ENCODE data around the gene SLC12A9.

DNA sequence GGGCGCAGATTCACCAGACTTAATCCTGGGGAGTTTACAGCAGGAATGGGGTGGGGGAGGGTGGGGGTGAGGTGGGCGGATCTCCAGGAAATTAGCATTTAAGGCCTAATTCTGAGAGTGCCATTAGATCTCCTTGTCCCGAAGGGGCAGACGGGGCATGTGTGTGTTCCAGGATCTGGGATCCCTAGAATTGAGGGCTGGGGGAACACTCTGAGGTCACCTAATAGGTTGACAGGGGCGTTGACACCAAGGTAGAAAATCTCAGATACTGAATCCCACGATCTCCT is 15.8 kb upstream of the SLC12A9 start:
- TF ChIP-seq CTCF (IDR thresholded peaks at IDR 0.05; ENCODE audit: insufficient read depth, low read length) (no peak), POLR2AphosphoS5 (IDR thresholded peaks at IDR 0.05; ENCODE audit: low read depth) (no peak), GABPA (IDR thresholded peaks at IDR 0.05; ENCODE audit: low read depth) (no peak)
- TF ChIP-seq, protein P1, sequence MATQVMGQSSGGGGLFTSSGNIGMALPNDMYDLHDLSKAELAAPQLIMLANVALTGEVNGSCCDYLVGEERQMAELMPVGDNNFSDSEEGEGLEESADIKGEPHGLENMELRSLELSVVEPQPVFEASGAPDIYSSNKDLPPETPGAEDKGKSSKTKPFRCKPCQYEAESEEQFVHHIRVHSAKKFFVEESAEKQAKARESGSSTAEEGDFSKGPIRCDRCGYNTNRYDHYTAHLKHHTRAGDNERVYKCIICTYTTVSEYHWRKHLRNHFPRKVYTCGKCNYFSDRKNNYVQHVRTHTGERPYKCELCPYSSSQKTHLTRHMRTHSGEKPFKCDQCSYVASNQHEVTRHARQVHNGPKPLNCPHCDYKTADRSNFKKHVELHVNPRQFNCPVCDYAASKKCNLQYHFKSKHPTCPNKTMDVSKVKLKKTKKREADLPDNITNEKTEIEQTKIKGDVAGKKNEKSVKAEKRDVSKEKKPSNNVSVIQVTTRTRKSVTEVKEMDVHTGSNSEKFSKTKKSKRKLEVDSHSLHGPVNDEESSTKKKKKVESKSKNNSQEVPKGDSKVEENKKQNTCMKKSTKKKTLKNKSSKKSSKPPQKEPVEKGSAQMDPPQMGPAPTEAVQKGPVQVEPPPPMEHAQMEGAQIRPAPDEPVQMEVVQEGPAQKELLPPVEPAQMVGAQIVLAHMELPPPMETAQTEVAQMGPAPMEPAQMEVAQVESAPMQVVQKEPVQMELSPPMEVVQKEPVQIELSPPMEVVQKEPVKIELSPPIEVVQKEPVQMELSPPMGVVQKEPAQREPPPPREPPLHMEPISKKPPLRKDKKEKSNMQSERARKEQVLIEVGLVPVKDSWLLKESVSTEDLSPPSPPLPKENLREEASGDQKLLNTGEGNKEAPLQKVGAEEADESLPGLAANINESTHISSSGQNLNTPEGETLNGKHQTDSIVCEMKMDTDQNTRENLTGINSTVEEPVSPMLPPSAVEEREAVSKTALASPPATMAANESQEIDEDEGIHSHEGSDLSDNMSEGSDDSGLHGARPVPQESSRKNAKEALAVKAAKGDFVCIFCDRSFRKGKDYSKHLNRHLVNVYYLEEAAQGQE (IDR thresholded peaks at IDR 0.05; ENCODE audit: insufficient replicate concordance, low read depth): no peak

All from HL-60 (cell line).